ENCODE results near the gene GRAP2. TPM values are rescaled to one million over a fixed set of nuclear protein-coding genes. Genes with fewer than 3 reads are reported as not detected.
A peak's percentile ranks its signal among the peaks of the same experiment; 100 is the strongest.
"Not testable (repeated sequence)": the region's sequence is repeated elsewhere in the genome, so short reads cannot be mapped to it uniquely, and the experiment has no call there.

Gene GRAP2
- total and polyA plus RNA-seq, 7 experiments from 2014 or later: 55.2 to 156 (median 128) TPM

DNA sequence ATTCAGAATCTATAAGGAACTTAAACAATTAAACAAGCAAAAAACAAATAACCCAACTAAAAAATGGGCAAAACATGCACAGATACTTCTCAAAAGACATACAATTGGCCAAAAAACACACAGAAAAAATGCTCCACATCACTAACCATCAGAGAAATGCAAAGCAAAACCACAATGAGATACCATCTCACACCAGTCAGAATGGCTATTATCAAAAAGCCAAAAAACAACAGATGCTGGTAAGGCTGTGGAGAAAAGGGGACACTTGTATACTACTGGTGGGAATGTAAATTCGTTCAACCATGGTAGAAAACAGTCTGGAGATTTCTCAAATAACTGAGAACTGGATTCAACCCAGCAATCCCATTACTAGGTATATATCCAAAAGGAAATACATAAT, 32.1 kb upstream of the GRAP2 start:
- POLR2A ChIA-PET: no interaction called here
- peaks cover 0 to 4% (median 0%) of the 10 kb centered on the region in 5 donors for H3K36me3 Mint-ChIP-seq
- CTCF ChIA-PET: no interaction called here

DNA sequence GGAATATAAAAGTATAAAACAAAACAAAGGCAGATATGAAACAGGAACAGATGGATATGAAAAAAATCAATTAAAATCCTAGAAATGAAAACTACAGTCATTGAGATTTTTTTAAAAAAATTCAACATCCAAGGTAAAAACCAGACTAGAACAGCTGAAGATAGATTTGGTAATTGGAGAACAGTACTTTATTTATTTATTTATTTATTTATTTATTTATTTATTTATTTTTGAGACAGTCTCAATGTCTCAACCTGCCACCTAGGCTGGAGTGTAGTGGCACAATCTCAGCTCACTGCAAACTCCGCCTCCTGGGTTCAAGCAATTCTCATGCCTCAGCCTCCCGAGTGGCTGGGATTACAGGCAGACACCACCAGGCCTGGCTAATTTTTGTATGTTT, 31.1 kb upstream of the GRAP2 start:
- H3K9me3 Mint-ChIP-seq; H3K9me3 ChIP-seq (ENCODE audit: control insufficient read depth in 2 of 3, low read length in 3 of 3); H3K27ac Mint-ChIP-seq; H3K36me3 Mint-ChIP-seq; DNase-seq; H3K36me3 ChIP-seq (ENCODE audit: control insufficient read depth in 2 of 3, insufficient read depth in 3 of 3, low read length in 3 of 3); H3K27ac ChIP-seq (ENCODE audit: low read depth, low read length); CTCF ChIA-PET; H3K4me3 Mint-ChIP-seq; H3K4me3 ChIP-seq (ENCODE audit: low read length); ATAC-seq; H3K4me1 ChIP-seq (ENCODE audit: control insufficient read depth in 2 of 2, insufficient read depth in 2 of 2, low read length in 2 of 2); POLR2A ChIA-PET; H3K27me3 ChIP-seq (ENCODE audit: control insufficient read depth in 2 of 2, insufficient read depth in 2 of 2, low read length in 2 of 2); intact Hi-C loops (cut with micrococcal nuclease): not testable (repeated sequence)
- peaks cover 0 to 12% (median 6%) of the 10 kb centered on the region in 7 donors for H3K4me1 Mint-ChIP-seq
- H3K27me3 Mint-ChIP-seq: peaks cover 0 to 13% (median 0%) of the 10 kb centered on the region in 5 donors

More for the DNA sequence above, 32.1 kb upstream of the GRAP2 start:
- H3K27me3 Mint-ChIP-seq: peaks cover 0 to 15% (median 0%) of the 10 kb centered on the region in 5 donors
- no peak overlapping the region for H3K27ac Mint-ChIP-seq
- no peaks in the 10 kb centered on the region for H3K4me1 ChIP-seq (ENCODE audit: control insufficient read depth in 2 of 2, insufficient read depth in 2 of 2, low read length in 2 of 2)
- H3K4me1 Mint-ChIP-seq: peaks cover 0 to 10% (median 6%) of the 10 kb centered on the region in 7 donors
- intact Hi-C loops (cut with micrococcal nuclease): no loop called here
- H3K27me3 ChIP-seq (ENCODE audit: control insufficient read depth in 2 of 2, insufficient read depth in 2 of 2, low read length in 2 of 2): no peaks in the 10 kb centered on the region
- no peak for ATAC-seq
- no peaks in the 10 kb centered on the region for H3K36me3 ChIP-seq (ENCODE audit: control insufficient read depth in 2 of 3, insufficient read depth in 3 of 3, low read length in 3 of 3)
- H3K4me3 ChIP-seq (ENCODE audit: low read length): no peak overlapping the region
- no peak overlapping the region for H3K27ac ChIP-seq (ENCODE audit: low read depth, low read length)
- no peak overlapping the region for H3K4me3 Mint-ChIP-seq
- H3K9me3 ChIP-seq (ENCODE audit: control insufficient read depth in 2 of 3, low read length in 3 of 3): no peaks in the 10 kb centered on the region
- H3K9me3 Mint-ChIP-seq: peaks cover 0 to 5% (median 2%) of the 10 kb centered on the region in 11 donors
- DNase-seq: no peak

DNA sequence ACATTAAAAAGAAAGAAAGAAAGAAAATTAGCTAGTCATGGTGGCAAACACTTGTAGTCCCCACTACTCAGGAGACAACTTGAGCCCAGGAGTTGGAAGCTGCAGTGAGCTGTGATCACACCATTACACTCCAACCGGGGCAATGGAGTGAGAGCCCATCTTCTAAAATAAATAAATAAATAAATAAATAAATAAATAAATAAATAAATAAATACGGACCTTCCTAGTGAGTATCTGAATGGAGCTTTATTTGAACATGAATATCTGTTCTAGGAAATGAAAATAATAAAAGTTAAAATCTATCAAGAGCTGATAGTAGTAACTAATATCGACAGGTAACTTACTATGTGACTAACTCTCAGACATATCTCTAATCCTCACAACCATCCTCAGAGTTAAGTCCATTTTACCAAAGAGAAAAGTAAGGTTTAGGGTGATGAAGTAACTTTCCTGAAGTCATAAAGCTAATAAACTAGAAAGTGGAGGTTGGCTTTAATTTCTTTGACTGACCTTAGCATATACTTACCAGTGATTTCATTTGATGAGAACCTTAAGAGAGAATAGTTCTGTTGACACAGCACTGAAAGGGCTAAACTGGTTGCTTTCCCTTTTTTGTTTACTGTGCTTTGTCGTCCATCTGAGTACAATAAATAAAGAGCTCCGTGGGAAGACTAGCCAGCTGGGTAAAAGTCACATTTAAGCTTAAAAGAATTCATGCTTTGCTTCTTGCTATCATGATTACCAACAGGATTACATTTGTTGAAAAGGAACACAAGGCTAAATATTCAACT, 29.7 kb upstream of the GRAP2 start:
- Histone ChIP-seq H3K4me1 (ENCODE audit: control insufficient read depth in 2 of 2, insufficient read depth in 2 of 2, low read length in 2 of 2) (no peaks in the 10 kb centered on the region), H3K27me3 (ENCODE audit: control insufficient read depth in 2 of 2, insufficient read depth in 2 of 2, low read length in 2 of 2) (no peaks in the 10 kb centered on the region), H3K4me3 (ENCODE audit: low read length) (no peak overlapping the region), H3K27ac (ENCODE audit: low read depth, low read length) (no peak overlapping the region), H3K36me3 (ENCODE audit: control insufficient read depth in 2 of 3, insufficient read depth in 3 of 3, low read length in 3 of 3) (no peaks in the 10 kb centered on the region), H3K9me3 (ENCODE audit: control insufficient read depth in 2 of 3, low read length in 3 of 3) (no peaks in the 10 kb centered on the region)
- intact Hi-C loops (cut with micrococcal nuclease): no loop called here
- Mint-ChIP-seq H3K4me3 (no peak overlapping the region), H3K27ac (no peak overlapping the region), H3K9me3 (peaks cover 0 to 5% (median 2%) of the 10 kb centered on the region in 11 donors), H3K27me3 (peaks cover 0 to 13% (median 0%) of the 10 kb centered on the region in 5 donors), H3K36me3 (peaks cover 0 to 4% (median 0%) of the 10 kb centered on the region in 5 donors), H3K4me1 (peaks cover 0 to 7% (median 5%) of the 10 kb centered on the region in 7 donors)
- DNase-seq (no peak), ATAC-seq (no peak)
- POLR2A ChIA-PET: interaction anchor here (0.6 to 2.1 kb wide), 3 partner anchors 21 to 185 kb away, joined by 3 to 5 read pairs (median 4); no protein-coding TSS in a partner anchor
- CTCF ChIA-PET: interaction anchor here (0.6 to 1.3 kb wide), 2 partner anchors 123 to 215 kb away, joined by 3 read pairs; no protein-coding TSS in a partner anchor

DNA sequence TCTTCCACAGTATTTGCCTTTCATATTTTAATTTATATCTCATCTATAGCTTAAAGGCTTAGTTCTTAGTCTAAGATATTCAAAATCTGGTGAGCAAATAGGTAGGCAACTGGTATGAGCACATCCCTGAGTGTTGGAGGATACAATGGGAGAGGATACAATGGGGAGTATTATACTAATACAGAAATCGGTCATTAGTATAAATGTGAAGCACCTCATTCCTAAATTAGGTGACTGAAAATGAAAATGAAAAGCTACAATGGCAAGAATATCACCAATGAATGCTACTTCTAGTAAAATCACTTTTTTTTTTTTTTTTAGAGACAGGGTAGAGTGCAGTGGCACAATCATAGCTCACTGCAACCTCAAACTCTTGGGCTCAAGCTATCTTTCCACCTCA, 28.3 kb upstream of the GRAP2 start:
- peaks cover 0 to 4% (median 0%) of the 10 kb centered on the region in 5 donors for H3K36me3 Mint-ChIP-seq
- peaks cover 0 to 7% (median 3%) of the 10 kb centered on the region in 7 donors for H3K4me1 Mint-ChIP-seq
- no peaks in the 10 kb centered on the region for H3K4me1 ChIP-seq (ENCODE audit: control insufficient read depth in 2 of 2, insufficient read depth in 2 of 2, low read length in 2 of 2)
- ChIA-PET CTCF (interaction anchor here (0.6 kb wide), 1 partner anchor 38 kb away, joined by 3 read pairs; no protein-coding TSS in a partner anchor), POLR2A (interaction anchor here (0.7 to 2.1 kb wide), 2 partner anchors 20 to 401 kb away, joined by 5 read pairs; no protein-coding TSS in a partner anchor)
- H3K27ac ChIP-seq (ENCODE audit: low read depth, low read length): no peak overlapping the region
- ATAC-seq: no peak
- H3K27ac Mint-ChIP-seq: no peak overlapping the region
- H3K9me3 ChIP-seq (ENCODE audit: control insufficient read depth in 2 of 3, low read length in 3 of 3): no peaks in the 10 kb centered on the region
- H3K4me3 Mint-ChIP-seq: no peak overlapping the region
- peaks cover 0 to 13% (median 0%) of the 10 kb centered on the region in 5 donors for H3K27me3 Mint-ChIP-seq
- H3K36me3 ChIP-seq (ENCODE audit: control insufficient read depth in 2 of 3, insufficient read depth in 3 of 3, low read length in 3 of 3): no peaks in the 10 kb centered on the region
- no peaks in the 10 kb centered on the region for H3K27me3 ChIP-seq (ENCODE audit: control insufficient read depth in 2 of 2, insufficient read depth in 2 of 2, low read length in 2 of 2)
- H3K4me3 ChIP-seq (ENCODE audit: low read length): no peak overlapping the region
- intact Hi-C loops (cut with micrococcal nuclease): no loop called here
- no peak for DNase-seq
- H3K9me3 Mint-ChIP-seq: peaks cover 0 to 5% (median 0%) of the 10 kb centered on the region in 11 donors

DNA sequence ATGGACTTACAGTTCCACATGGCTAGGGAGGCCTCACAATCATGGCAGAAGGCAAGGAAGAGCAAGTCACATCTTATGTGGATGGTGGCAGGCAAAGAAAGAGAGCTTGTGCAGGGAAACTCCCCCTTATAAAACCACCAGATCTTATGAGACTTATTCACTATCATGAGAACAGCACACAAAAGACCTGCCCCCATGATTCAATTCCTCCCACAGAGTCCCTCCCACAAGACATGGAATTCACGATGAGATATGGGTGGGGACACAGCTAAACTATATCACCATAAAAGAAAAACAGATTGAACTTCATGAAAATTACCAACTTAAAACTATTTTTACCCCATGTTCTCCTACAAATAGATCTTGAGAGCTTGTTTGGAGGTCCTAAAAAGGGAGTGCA, 26.9 kb upstream of the GRAP2 start:
- Mint-ChIP-seq H3K4me1 (peaks cover 0 to 12% (median 5%) of the 10 kb centered on the region in 7 donors), H3K9me3 (peaks cover 0 to 3% (median 0%) of the 10 kb centered on the region in 11 donors), H3K27me3 (peaks cover 0 to 12% (median 0%) of the 10 kb centered on the region in 5 donors), H3K27ac (no peak overlapping the region), H3K4me3 (no peak overlapping the region), H3K36me3 (no peaks in the 10 kb centered on the region)
- no peak for DNase-seq
- no peaks in the 10 kb centered on the region for H3K27me3 ChIP-seq (ENCODE audit: control insufficient read depth in 2 of 2, insufficient read depth in 2 of 2, low read length in 2 of 2)
- intact Hi-C loops (cut with micrococcal nuclease): no loop called here
- no peaks in the 10 kb centered on the region for H3K4me1 ChIP-seq (ENCODE audit: control insufficient read depth in 2 of 2, insufficient read depth in 2 of 2, low read length in 2 of 2)
- no peak overlapping the region for H3K27ac ChIP-seq (ENCODE audit: low read depth, low read length)
- POLR2A ChIA-PET: interaction anchor here (0.5 to 0.9 kb wide), 3 partner anchors 13 to 256 kb away, joined by 3 read pairs; no protein-coding TSS in a partner anchor
- CTCF ChIA-PET: no interaction called here
- no peaks in the 10 kb centered on the region for H3K9me3 ChIP-seq (ENCODE audit: control insufficient read depth in 2 of 3, low read length in 3 of 3)
- ATAC-seq: no peak
- no peak overlapping the region for H3K4me3 ChIP-seq (ENCODE audit: low read length)
- no peaks in the 10 kb centered on the region for H3K36me3 ChIP-seq (ENCODE audit: control insufficient read depth in 2 of 3, insufficient read depth in 3 of 3, low read length in 3 of 3)

DNA sequence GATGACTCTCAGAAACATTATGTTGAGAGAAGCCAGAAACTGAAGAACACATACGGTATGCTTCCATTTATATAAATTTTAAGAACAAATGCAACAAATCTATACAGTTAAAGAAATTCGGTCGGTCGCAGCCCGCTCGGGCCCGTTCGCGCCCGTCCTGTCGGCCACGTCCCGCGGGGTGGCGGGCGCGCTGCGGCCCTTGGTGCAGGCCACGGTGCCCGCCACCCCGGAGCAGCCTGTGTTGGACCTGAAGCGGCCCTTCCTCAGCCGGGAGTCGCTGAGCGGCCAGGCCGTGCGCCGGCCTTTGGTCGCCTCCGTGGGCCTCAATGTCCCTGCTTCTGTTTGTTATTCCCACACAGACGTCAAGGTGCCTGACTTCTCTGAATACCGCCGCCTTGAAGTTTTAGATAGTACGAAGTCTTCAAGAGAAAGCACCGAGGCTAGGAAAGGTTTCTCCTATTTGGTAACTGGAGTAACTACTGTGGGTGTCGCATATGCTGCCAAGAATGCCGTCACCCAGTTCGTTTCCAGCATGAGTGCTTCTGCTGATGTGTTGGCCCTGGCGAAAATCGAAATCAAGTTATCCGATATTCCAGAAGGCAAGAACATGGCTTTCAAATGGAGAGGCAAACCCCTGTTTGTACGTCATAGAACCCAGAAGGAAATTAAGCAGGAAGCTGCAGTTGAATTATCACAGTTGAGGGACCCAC, 25.6 kb upstream of the GRAP2 start:
- ATAC-seq, POLR2A ChIA-PET, H3K4me3 Mint-ChIP-seq: not testable (repeated sequence)

More for the DNA sequence above, 25.6 kb upstream of the GRAP2 start:
- H3K4me3 ChIP-seq (ENCODE audit: low read length); H3K36me3 Mint-ChIP-seq; H3K9me3 ChIP-seq (ENCODE audit: control insufficient read depth in 2 of 3, low read length in 3 of 3); H3K9me3 Mint-ChIP-seq; CTCF ChIA-PET; intact Hi-C loops (cut with micrococcal nuclease); H3K36me3 ChIP-seq (ENCODE audit: control insufficient read depth in 2 of 3, insufficient read depth in 3 of 3, low read length in 3 of 3); H3K27me3 Mint-ChIP-seq; H3K27ac ChIP-seq (ENCODE audit: low read depth, low read length); H3K4me1 ChIP-seq (ENCODE audit: control insufficient read depth in 2 of 2, insufficient read depth in 2 of 2, low read length in 2 of 2); H3K27me3 ChIP-seq (ENCODE audit: control insufficient read depth in 2 of 2, insufficient read depth in 2 of 2, low read length in 2 of 2); H3K27ac Mint-ChIP-seq: not testable (repeated sequence)
- H3K4me1 Mint-ChIP-seq: peaks cover 0 to 12% (median 5%) of the 10 kb centered on the region in 7 donors
- peak in 1 of 9 donors; percentile 24 for DNase-seq

Measured in naive thymus-derived CD4-positive, alpha-beta T cell (primary cell).